GM18858 (cell line): ENCODE data around the gene HELZ.

Source experiments
- ATAC-seq: cut with Tn5 transposase; IDR thresholded peaks from one replicate; pipeline ENCODE4 v1.9.1; 2021; ENCODE audit not compliant: unreplicated experiment

Gene HELZ

DNA sequence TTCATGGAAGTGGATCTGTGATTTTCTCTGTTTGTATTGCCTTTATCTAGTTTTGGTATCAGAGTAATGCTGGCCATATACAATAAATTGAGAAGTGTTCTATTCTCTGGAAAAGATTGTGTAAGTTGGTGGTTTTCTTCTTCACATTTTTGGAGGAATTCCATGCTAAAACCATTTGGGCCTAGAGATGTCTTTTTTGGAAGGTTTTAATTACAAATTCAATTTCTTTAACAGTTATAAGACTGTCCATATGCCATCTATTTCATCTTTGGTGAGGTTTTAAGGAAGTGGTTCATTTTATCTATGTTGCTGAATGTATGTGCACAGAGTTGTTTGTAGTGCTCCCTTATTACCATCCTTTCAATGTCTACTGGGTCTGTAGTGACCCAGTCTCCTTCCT lies 154.7 kb downstream of the HELZ start:
- ATAC-seq: no peak

GRCh38 chr17:67088639-67089038 lies 156.4 kb downstream of the HELZ start:
- no peak for ATAC-seq

DNA sequence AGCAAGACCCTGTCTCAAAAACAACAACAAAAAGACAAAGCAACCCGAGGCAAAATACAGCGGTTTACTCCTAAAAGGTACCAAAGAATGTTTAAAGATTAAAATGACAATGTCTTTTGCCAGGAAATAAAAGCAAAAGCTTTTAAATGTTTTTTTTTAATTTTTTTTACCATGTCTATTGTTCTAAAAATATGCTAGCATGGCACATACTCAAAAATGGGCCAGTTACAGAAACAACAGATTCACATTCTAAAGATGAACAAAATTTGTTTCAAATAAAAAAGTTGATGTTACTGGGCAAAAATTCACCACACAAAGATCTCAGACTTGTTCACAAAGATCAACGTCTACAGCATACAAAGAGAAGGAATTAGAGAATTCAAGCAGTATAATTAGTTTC lies 159.6 kb downstream of the HELZ start:
- no peak for ATAC-seq

DNA sequence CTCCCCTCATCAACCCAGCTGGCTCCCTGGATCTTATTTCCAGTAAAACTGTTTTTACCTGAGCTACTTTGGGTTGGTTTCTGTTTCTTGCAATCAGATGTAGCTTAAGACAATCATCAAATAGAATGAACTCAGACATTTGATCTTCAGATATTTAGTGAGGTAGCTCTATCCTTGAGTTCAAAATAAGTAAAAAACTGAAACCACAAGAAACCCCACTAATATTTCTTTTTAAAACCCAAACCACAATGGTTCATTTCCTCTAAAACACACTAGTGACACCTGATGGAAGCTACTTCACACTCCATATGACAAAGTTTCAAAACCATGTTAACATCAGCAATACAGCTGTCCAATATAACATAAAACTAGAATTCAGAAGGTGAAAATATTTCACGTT lies 162.9 kb downstream of the HELZ start:
- peak; percentile 85 for ATAC-seq

DNA sequence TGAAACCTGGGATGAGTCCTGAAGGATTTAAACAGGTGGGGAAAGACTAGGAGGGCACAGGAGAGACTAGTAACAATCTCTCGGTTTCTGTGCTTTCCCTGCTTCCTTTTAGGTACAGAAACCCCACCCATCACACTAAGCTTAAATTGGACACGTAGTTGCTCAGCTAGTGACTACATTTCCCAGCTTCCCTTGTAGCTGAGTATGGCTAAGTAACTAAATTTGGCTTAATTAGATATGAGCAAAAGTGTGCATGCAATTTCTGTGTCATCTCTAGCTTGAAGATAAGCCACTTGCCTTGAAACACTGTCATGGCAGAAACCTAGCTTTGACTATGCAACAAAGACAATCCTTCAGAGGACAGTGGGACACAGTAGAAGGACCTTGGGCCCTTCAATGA lies 164.2 kb downstream of the HELZ start:
- no peak for ATAC-seq

DNA sequence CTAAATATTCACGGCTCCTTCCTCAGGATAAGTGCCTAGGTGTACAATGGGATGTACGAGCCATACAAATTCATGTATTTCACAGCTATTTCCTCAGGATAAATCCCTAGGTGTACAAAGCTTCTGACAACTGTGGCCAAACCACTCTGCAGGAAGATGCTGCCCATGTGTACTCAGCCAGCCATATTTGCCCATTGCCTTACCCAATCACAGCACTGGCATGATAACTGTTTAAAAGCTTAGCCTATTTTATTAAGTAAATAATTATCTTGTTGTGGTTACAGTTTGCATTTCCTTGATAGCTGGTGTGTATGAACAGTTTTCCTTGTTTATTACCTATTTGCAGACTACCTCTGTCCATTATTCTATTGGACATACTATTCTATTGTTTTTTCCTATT lies 165.5 kb downstream of the HELZ start:
- no peak for ATAC-seq

GRCh38 chr17:67078292-67078691 lies 166.7 kb downstream of the HELZ start:
- ATAC-seq: no peak

GRCh38 chr17:67076290-67076689 lies 168.7 kb downstream of the HELZ start:
- ATAC-seq: no peak

GRCh38 chr17:67074781-67075180 lies 170.2 kb downstream of the HELZ start:
- ATAC-seq: no peak

DNA sequence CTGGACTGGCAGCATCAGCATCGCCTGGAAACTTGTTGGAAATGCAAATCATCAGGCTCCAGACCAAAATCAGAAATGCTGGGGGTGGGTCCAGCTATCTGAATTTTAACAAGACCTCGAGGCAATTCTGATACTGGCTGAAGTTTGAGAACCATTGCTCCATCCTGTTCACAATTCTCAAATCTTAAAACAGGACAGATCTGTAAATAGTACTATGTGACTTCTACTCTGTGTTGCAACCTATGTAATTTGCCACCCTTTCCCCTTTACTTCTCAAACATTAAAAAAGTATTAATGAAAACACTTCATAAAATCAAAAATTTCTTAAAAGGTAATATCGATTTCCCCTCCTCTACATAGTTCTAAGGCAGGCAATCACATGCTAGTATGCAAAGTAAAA lies 172.1 kb downstream of the HELZ start:
- no peak for ATAC-seq

- no peak for ATAC-seq
Measured at GRCh38 chr17:67071595-67071994, 173.4 kb downstream of the HELZ start.

DNA sequence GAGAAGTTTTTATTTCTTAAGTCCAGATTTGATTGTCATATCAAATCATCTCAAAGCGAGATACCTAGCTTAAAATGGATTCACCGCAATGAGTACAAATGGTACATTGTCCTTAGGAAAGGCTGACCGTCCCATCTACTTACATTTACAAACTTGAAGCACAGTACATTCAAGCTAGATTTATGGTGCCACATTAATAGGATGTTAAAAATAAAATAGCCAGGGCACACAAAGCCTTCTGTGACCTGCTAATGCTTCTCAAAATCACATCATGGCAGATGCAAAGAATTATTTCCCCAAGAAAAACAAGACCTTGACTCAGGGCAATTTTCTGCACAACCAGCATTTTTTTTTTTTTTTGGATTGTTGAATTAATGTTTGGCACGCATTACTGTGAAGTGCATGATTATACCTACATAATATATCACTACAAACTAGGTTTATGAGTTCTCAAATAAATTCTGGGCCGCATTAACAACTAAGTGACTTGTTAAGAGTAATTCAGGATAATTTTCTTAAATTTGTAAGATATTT lies 175.3 kb downstream of the HELZ start:
- no peak for ATAC-seq

DNA sequence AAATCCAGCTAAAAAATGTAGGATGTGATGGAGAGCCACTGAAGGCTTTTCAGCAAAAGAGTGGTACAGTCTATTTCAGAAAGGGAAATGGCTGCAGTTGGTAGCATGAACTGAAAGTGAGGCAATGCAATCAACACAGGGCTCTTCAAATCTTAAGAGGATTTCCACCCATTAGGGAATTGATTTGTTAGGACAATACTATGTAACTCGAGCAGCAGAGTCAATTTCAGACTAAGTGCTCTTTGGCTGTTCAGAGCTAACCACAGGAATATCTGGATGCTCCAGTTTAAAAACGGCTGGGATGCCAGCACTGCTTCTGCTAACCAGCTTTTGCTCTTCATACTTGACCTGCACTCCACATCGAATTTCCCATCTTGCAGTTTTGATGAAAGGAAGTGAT lies 176.0 kb downstream of the HELZ start:
- no peak for ATAC-seq

DNA sequence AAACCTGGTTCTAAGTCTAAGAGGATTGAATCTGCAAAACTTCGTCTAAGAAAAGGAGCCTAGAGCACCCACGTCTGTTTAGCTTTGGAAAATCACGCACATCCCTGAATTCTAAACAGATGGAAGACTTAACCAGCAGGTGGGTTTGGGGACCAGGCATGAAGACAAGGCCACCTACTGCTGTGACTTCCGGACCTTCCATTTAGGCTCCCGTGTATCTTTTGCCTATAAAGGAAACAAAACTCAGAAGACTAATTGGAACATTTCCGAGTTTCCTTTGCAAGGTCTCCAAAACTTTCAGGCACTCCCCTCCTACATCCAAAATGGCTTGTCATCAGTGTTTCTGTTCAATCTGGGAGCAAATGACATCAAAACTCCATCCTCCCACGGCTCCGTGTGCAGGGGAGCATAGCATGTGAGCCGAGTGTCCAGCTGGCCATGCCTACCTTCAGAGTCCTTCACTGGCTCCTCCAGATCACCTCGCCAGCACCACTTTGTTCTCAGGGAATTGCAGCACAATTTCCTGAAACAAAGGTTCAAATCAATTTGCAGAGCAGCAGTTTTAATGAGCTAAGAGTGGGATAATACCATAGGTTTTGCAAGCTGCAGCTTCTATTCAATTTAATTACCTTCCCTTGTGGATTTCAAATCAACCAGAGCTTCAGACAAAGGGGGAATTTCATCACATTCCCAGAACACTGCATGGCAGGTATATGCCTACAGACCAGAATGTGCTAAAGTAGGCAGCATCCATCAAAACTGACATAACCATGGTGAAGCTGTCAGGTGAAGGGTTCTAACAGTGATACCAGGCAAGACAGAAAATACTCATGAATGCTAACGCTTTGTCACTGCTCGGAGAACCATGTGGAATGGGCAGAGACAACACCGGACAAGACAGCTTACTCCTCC lies 177.2 kb downstream of the HELZ start:
- no peak for ATAC-seq

DNA sequence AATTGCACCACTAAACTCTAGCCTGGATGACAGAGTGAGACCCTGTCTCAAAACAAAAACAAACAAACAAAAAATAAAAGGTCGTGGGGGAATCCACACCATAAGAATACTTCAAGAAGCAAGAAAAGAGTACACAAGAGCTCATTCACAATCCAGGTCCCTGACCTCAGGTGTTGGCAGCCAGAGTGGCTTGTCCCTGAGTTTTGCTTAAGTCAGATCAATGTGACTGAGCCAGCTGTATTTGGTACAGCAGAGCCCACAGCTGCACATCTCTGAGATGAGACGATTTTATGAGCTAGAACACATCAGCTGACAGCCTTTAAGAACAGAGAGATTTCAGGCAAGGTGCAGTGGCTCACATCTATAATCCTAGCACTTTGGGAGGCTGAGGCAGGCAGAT lies 178.3 kb downstream of the HELZ start:
- ATAC-seq: no peak

DNA sequence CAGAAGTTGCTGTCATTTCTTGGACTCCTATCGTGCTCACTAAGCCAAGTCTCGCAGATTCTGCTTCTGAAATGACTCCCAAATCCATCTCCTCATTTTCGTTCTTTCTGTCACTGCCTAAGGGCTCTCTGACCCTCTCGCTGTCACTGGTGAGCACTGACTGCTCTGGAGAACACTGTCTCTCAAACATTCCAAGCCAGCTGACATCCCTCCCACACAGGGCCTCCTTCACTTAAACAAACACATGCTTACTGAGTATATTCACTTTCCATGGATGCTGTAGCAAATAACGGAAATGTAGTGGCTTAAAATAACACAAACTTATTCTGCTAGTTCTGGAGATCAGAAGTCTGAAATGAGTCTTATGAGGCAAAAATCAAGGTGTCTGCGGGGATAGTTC lies 181.9 kb downstream of the HELZ start:
- ATAC-seq: no peak

DNA sequence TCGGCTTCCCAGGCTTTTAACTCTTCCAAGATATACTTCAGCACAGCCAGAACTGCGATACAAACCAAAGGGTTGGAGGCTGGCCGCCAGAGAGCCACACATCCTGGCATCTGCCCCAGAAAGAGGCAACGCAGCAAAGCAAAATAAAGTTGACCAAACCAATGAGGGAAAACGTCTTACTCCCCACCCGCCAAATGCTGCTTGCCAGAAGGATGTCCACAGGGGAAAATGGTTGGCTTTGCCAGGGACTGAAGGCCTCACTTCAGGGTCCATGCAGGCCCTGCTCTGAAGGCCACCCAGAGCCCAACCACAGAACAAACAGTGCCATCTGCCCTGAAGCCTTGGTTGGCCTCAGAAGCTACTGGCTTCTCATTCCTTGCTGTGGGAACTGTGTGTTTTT lies 185.6 kb downstream of the HELZ start:
- ATAC-seq: no peak

DNA sequence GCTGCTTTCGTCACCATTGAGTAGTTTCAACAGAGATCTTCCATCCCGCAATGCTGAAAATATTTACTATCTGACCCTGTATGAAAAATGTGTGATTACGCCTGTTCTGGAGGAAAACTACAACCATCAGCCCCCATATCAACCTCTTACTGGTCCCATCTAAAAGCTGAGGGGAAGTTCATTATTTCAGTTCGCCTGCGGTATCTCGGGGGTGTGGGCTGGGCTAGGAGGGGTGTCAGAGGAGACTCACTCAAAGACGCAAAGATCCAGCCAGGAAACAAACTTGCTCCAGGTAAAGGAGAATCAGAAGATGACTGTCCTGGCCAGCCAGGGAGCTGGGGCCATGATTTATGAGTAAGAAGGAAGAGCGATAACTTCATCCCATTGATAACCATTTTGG lies 187.0 kb downstream of the HELZ start:
- no peak for ATAC-seq

DNA sequence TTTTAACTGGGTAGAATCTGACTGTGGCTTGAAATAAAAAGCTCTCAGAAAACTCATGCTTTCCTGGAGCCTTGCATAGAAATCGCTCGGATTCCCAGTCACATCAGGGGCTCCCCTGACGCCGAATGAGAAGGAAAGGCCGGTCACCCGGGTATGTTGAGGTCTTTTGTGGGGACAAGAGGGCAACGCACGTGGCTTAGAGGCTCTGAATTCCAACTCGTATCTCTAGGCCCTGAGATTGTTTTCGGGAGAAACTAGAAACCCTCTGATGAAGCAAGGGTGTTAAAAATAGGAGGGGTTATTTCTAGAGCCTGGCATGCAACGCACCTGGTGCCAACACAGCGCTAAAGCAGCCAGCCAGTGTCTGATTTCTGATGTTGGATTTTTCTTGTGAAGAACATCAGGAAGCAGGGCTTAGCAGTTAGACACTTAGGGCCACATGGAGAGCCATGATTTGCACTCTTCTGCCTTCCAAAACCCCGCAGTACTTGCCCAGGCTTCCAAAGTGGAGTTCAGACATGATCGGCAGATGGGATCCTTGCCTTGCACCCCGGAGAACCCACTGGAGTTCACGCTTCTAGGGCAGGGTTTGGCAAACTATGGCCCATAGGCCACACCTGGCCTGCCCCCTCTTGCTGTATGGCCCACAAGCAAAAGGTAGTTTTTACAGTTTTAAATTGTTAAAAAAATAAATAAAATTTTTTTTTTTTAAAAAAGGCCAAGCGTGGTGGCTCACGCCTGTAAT lies 188.1 kb downstream of the HELZ start:
- no peak for ATAC-seq

DNA sequence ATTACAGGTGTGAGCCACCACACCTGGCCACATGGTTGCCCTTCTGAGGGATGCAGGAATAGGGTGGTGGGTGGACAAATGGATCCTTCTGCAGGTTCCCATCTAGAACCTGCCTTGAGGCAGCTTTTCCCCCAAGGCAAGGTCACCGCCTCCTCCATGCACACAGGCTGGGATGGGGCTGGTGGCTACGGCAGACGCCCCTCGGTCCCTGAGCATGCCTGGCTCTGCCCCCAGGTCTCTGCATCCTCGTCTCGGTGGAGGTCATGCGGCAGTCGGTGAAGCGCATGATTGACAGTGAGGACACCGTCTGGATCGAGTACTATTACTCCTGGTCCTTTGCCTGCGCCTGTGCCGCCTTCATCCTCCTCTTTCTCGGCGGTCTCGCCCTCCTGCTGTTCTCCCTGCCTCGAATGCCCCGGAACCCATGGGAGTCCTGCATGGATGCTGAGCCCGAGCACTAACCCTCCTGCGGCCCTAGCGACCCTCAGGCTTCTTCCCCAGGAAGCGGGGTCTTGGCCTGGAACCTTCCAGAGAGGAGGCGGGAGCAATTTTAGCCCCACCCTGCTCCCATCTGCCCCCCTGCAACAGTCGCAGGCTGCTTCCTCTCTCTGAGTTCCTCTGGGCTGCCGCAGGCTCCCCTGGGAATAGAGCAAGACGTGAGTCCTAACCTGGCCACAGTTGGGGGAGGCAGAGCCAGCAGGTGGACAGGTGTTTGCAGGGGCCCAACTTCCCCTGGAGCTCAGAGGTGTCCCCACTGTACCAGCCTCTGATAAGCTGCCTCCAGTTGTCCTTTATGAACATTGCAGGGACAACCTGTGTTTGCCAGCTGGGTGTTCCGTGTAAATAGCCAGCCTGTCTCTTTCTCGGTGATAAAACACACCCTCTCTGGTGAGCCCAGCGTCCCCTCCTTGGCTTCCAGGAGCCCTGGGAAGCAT lies 188.9 kb downstream of the HELZ start:
- no peak for ATAC-seq

- no peak for ATAC-seq
Measured at GRCh38 chr17:67055041-67055443, 190.0 kb downstream of the HELZ start.
